LNCAP (cell line): ENCODE results near the gene THOP1.

Experiments
- CTCF ChIP-seq: fragments of 450-650 bp; IDR thresholded peaks from 2 replicates; pipeline ENCODE4 v1.5.1; 2017; ENCODE audit warnings: mild to moderate bottlenecking

THOP1 gene

GRCh38 chr19:2764945-2765344 lies 20.4 kb upstream of the THOP1 start:
- no peak for TF ChIP-seq CTCF

- no peak for TF ChIP-seq CTCF
Observed at GRCh38 chr19:2765376-2765775, 19.9 kb upstream of the THOP1 start.

GRCh38 chr19:2766594-2767372 lies 18.5 kb upstream of the THOP1 start:
- TF ChIP-seq CTCF = no peak

- no peak for TF ChIP-seq CTCF
Observed at GRCh38 chr19:2767688-2768087, 17.6 kb upstream of the THOP1 start.

- no peak for TF ChIP-seq CTCF
Observed at GRCh38 chr19:2768365-2769132, 16.8 kb upstream of the THOP1 start.

- TF ChIP-seq CTCF = no peak
Observed at GRCh38 chr19:2769218-2769617, 16.1 kb upstream of the THOP1 start.

- no peak for TF ChIP-seq CTCF
Observed at GRCh38 chr19:2770055-2771013, 15.0 kb upstream of the THOP1 start.
